ENCODE data around the gene VWA8.
"Not testable (repeated sequence)": the region's sequence is repeated elsewhere in the genome, so short reads cannot be mapped to it uniquely, and the experiment has no call there.

Gene VWA8

GRCh38 chr13:41858780-41859179 lies 102.1 kb downstream of the VWA8 start:
- DNase-seq (ENCODE audit: low read depth in 1 of 2, low spot score in 1 of 2) = no peak

DNA sequence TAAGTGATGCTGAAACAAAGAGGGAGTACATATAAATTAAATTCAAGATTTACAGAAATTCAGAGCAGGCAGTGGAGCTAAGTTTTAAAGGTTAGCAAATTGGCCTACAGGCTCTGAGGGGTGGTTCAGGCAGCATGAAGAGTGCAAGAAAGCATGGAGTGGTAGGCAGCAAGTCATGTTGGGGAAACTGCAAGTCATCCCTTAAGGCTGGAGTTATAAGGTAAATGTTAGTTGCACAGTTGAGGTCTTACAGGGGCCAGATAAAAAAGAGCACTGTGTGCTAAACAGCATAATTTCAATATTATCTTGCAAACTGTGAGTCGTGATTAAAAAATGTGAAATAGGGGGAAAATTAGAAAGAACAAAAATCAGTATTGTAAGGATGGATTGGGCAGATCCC lies 106.2 kb downstream of the VWA8 start:
- no peak for DNase-seq (ENCODE audit: low read depth in 1 of 2, low spot score in 1 of 2)

GRCh38 chr13:41851351-41851750 lies 109.6 kb downstream of the VWA8 start:
- no peak for DNase-seq (ENCODE audit: low read depth in 1 of 2, low spot score in 1 of 2)

- no peak for DNase-seq (ENCODE audit: low read depth in 1 of 2, low spot score in 1 of 2)
Measured at GRCh38 chr13:41848435-41849255, 112.3 kb downstream of the VWA8 start.

- no peak for DNase-seq (ENCODE audit: low read depth in 1 of 2, low spot score in 1 of 2)
Measured at GRCh38 chr13:41847216-41847615, 113.7 kb downstream of the VWA8 start.

- no peak for DNase-seq (ENCODE audit: low read depth in 1 of 2, low spot score in 1 of 2)
Measured at GRCh38 chr13:41842036-41842620, 118.8 kb downstream of the VWA8 start.

DNA sequence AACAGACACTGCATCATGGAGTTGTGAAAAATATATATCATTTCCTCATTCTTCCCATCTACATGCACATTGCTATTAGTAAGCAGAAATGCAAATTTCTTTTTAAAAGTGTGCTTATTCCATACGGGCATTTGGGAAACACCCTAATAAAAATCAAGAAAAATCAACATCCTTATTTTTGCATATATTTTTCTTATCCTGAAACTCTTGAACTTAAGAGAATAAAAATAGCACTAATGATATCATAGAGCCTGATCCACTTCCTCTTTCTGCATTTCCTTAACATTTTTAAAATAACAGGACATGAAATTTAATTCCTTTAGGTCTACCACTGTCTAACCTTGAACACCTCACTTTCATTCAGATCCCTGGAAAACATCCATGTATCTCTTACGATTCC lies 123.3 kb downstream of the VWA8 start:
- no peak for DNase-seq (ENCODE audit: low read depth in 1 of 2, low spot score in 1 of 2)

DNA sequence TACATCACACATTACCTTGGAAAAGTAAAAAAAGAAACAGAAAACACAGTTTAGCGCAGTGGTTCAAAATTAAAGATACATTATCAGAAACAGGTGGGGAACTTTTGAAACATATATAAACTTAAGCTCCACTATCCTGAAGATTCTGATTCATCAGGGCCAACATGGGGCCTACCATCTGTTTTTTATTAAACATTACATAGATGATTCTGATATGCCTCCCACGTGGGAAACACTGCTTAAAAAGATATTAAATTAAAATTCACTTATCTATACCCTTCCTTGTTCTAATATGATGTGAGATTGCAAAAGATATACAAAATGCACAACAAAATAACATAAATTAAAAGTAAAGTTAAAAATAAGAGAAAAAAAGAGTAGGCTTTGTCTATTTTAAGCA lies 125.0 kb downstream of the VWA8 start:
- DNase-seq (ENCODE audit: low read depth in 1 of 2, low spot score in 1 of 2) = no peak

GRCh38 chr13:41834697-41835096 lies 126.2 kb downstream of the VWA8 start:
- not testable (repeated sequence) for DNase-seq (ENCODE audit: low read depth in 1 of 2, low spot score in 1 of 2)

DNA sequence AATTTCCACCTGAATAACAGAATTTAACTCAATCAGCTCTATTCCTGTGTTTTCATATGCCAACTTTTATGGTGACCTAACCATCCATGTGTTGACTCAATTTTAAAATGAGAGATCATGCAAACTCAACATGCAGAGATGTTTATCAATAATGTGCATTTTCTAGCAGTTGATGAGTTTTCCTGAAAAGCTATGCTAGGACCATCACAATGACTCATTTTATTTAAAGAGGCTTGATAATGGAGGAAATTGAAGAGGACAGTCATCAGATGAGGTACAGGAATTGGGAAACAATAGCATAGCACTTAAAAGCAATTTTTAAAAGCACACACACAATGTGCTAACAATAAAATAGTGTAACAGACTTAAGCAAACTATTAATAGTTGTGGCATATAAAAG lies 127.1 kb downstream of the VWA8 start:
- DNase-seq (ENCODE audit: low read depth in 1 of 2, low spot score in 1 of 2) = no peak

DNA sequence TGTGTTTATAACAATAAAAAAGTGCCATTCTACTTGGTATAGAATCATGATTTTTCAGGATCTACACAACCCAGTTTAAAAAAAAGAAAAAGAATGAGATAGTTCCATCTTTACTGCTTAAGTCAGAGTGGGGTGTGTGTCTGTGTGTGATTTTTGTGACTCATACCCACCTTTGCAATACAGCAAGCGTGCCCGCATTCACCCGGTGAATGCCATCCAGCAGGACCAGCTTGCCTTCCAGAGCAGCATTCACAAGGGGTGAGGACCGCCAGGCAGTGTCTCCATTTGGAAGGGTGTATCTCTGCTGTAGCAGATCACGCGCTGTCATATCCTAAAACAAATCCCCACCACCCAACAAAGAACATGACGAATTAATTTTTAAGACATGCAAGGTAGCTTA lies 127.7 kb downstream of the VWA8 start:
- DNase-seq (ENCODE audit: low read depth in 1 of 2, low spot score in 1 of 2) = no peak

GRCh38 chr13:41827507-41828213 lies 133.2 kb downstream of the VWA8 start:
- no peak for DNase-seq (ENCODE audit: low read depth in 1 of 2, low spot score in 1 of 2)

DNA sequence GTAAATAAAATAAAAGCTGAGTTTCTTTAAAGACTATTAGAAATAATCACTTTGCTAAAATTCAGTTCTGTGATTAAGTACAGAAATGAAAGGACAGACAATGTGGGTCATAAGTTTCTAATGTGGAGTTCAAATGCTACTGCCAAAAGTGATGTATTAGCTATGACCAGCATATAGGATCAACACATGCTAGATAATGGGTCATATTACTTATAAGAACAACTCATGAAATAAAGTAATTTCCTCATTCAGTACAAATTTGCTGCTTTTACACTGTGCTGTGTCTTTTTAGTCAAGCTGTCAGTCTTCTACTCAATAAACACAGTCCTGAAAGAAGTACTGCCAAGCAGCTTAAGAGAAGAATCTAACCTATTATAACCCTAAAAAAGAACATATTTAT lies 135.2 kb downstream of the VWA8 start:
- DNase-seq (ENCODE audit: low read depth in 1 of 2, low spot score in 1 of 2) = no peak

DNA sequence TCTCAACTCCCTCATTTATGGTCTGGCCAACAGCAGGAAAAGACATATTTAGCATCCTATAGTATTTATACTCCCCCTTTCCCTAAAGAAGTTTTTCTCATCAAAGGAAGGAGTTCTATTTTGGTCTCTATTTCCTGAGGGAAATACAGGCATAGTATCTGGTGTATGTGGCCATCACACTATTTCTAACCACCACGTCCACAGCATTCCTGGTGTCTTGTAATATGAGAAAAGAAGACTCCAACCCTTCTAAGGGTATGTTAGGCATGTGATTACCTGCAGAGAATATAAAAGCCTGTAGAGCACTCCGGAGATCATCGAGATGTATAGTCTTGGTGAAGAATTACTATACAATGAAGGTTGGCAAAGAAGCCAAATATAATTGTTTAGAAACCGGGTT lies 137.4 kb downstream of the VWA8 start:
- DNase-seq (ENCODE audit: low read depth in 1 of 2, low spot score in 1 of 2) = no peak

DNA sequence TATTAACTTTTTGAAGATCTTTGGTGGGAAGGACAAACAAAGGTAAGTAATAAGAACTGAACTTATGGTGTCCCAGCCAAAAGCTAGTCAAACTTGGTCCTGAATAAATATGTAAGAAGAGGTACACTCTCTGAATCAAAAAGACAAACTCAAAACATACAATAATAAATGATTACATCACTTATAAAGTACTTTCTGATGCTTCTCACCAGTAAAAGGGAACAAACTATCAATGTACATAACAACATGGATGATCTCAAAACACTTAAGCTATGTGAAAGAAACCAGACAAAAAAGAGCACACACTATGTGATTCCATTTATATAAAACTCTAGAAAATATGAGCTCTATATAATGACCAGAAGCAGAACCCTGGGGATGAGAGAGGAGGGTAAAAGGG lies 138.3 kb downstream of the VWA8 start:
- DNase-seq (ENCODE audit: low read depth in 1 of 2, low spot score in 1 of 2) = no peak

DNA sequence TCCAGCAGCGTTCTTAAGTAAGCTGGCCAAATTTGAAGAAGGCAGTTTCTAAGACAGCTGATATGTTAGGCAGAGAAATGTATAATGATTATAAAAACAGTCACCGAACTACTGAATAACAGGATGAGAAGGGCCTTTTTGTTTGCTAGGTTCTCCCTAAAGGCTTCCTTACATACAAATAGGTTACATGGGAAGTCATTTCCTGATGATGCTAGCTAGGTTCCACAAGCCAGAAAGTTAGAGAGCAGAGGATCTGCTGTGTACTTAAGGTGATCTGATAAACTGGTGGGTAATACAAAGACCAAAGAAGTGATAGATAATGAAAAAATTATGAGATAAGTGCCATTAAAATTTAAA lies 139.7 kb downstream of the VWA8 start:
- no peak for DNase-seq (ENCODE audit: low read depth in 1 of 2, low spot score in 1 of 2)

GRCh38 chr13:41820581-41821237 lies 140.2 kb downstream of the VWA8 start:
- DNase-seq (ENCODE audit: low read depth in 1 of 2, low spot score in 1 of 2) = no peak

- DNase-seq (ENCODE audit: low read depth in 1 of 2, low spot score in 1 of 2) = no peak
Measured at GRCh38 chr13:41816057-41816456, 144.9 kb downstream of the VWA8 start.

DNA sequence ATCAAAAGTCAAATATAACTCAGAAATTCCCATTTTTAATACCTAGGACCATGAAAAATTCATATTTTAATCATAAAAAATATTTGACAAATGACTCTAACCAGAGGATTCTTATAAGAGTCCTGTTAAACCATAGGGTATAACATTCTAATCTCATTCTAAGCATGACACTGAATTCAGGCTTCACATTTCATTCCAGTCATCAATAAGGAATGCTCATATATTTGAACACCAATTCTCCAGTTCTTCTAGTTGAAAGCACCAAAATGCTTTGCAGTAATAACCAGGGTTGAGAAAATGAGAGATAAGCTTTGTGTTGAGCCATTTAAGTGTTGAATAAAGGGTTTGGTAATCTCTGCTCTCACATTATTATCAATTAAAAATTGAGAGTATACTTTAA lies 147.5 kb downstream of the VWA8 start:
- DNase-seq (ENCODE audit: low read depth in 1 of 2, low spot score in 1 of 2) = no peak

DNA sequence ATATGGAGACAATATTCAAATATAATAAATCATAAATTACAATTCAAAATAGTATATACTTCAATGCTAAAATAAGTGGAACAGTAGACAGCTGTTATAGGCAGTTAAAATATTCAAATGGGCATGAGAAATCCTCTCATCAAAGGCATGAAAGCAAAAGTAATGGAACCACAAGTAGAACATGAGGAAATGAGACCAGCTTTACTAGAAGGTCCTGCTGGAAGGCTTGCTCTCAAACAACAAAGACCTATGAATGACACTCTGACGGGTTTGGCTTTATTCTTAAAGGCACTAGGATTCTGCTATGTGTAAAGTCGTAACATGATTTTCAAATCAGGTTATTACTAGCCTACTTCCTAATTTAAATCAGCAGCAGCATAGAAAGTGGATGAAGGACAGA lies 148.1 kb downstream of the VWA8 start:
- DNase-seq (ENCODE audit: low read depth in 1 of 2, low spot score in 1 of 2) = no peak

DNA sequence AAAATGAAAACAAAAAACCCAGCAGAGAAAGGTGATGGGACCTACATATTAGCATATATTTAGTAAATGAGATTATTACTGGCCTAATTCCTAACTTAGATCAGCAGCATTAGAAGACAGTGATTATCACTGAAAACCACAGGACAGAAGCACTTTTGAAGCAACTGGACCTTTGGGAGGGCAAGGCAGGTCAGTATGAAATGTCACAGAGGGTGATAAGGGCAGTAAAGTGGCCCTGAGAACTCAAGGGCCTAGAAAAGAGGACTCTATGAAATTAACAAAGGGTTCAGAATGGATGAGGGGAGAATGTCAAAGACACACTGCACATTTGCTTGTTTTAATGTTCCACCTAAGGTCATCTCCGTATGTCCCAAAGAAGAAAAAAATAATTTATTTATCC lies 148.7 kb downstream of the VWA8 start:
- no peak for DNase-seq (ENCODE audit: low read depth in 1 of 2, low spot score in 1 of 2)

GRCh38 chr13:41811588-41812021 lies 149.3 kb downstream of the VWA8 start:
- no peak for DNase-seq (ENCODE audit: low read depth in 1 of 2, low spot score in 1 of 2)
